Vagina (tissue), 2 donors: Measurements from ENCODE around the gene PTOV1. TPM values are rescaled to one million over a fixed set of nuclear protein-coding genes. Genes with fewer than 3 reads are reported as not detected.

Experiments used
- DNase-seq, 2 donors: peaks; one replicate each; pipeline ENCODE4 v3.0.0-alpha.2; 2017; ENCODE audit errors: extremely low spot score in 2 of 2
- H3K27ac ChIP-seq: fragments of 200-600 bp; sonication (generic); one replicate; pipeline ENCODE4 v1.5.1; 2019
- H3K27me3 ChIP-seq: fragments of 200-600 bp; sonication (generic); one replicate; pipeline ENCODE4 v1.5.1; 2019
- H3K36me3 ChIP-seq, 2 donors: fragments of 200-600 bp; sonication (generic); one replicate each; pipeline ENCODE4 v1.5.1; 2017 to 2019
- H3K4me1 ChIP-seq: fragments of 200-600 bp; sonication (generic); one replicate; pipeline ENCODE4 v1.5.1; 2019
- H3K4me3 ChIP-seq, 2 donors: fragments of 200-600 bp; sonication (generic); 1 replicate in 1 of 2; 2 replicates in 1 of 2; pipeline ENCODE4 v1.5.1; 2016 to 2019
- H3K9me3 ChIP-seq: fragments of 200-600 bp; sonication (generic); one replicate; pipeline ENCODE4 v1.5.1; 2019
- CTCF ChIP-seq, 3 experiments: fragments of 450-650 bp in 2 of 3; fragments of 200-600 bp in 1 of 3; sonication (generic) in 1 of 3; IDR thresholded peaks; one replicate each; pipeline ENCODE4 v1.5.1; 2017 to 2019; ENCODE audit warnings: antibody characterized with exemption in 3 of 3, mild to moderate bottlenecking in 2 of 3, moderate library complexity in 2 of 3
- POLR2A ChIP-seq, 2 donors: fragments of 450-650 bp; IDR thresholded peaks; one replicate each; pipeline ENCODE4 v1.6.1; 2017; ENCODE audit warnings: antibody characterized with exemption in 2 of 2, mild to moderate bottlenecking in 2 of 2, moderate library complexity in 2 of 2
- POLR2AphosphoS5 ChIP-seq, 2 donors: sonication (generic); formaldehyde crosslinking; IDR thresholded peaks; one replicate each; pipeline ENCODE4 v1.9.0; 2017; ENCODE audit warnings: antibody characterized with exemption in 2 of 2, mild to moderate bottlenecking in 2 of 2, low read depth in 1 of 2; ENCODE audit not compliant: insufficient read depth in 1 of 2
- intact Hi-C: fragments of 100-400 bp; cut with DNase I; formaldehyde crosslinking; loops from one replicate; pipeline ENCODE4 v1.15.1; 2023
- total RNA-seq: library from RNA; depleted of rRNA; stranded (reverse); fragments of >200 nt; gene quantifications from one replicate; pipeline ENCODE4 v1.2.3, GENCODE V29; 2016

The PTOV1 gene
- total RNA-seq, 1 donor from 2014 or later, result 109 TPM

GRCh38 chr19:49890349-49891311 is 39.7 kb downstream of the PTOV1 start:
- no peaks in the 10 kb centered on the region for H3K36me3 ChIP-seq
- no peak for DNase-seq
- H3K27me3 ChIP-seq, result no peaks in the 10 kb centered on the region
- no peaks in the 10 kb centered on the region for H3K9me3 ChIP-seq
- peak overlapping the region; percentile 1 for H3K27ac ChIP-seq
- peaks cover 11% of the 10 kb centered on the region for H3K4me1 ChIP-seq
- intact Hi-C loops, result no loop called here
- peak overlapping the region; percentile 26 to 37 for H3K4me3 ChIP-seq
- TF ChIP-seq POLR2A (IDR thresholded peaks at IDR 0.05) (no peak), POLR2AphosphoS5 (IDR thresholded peaks at IDR 0.05; ENCODE audit: insufficient read depth in 1 of 2, low read depth in 1 of 2) (peak in 1 of 2 donors; percentile 40), CTCF (IDR thresholded peaks at IDR 0.05) (peak in 1 of 3 experiments; percentile 1)

GRCh38 chr19:49891393-49891792 is 40.4 kb downstream of the PTOV1 start:
- no peak for TF ChIP-seq CTCF (IDR thresholded peaks at IDR 0.05)
- no peak for TF ChIP-seq POLR2A (IDR thresholded peaks at IDR 0.05)
- no peak for TF ChIP-seq POLR2AphosphoS5 (IDR thresholded peaks at IDR 0.05; ENCODE audit: insufficient read depth in 1 of 2, low read depth in 1 of 2)
- H3K4me3 ChIP-seq, result no peak overlapping the region
- intact Hi-C loops, result no loop called here
- no peaks in the 10 kb centered on the region for H3K27me3 ChIP-seq
- H3K9me3 ChIP-seq, result no peaks in the 10 kb centered on the region
- DNase-seq, result no peak
- no peaks in the 10 kb centered on the region for H3K36me3 ChIP-seq
- peaks cover 16% of the 10 kb centered on the region for H3K4me1 ChIP-seq
- no peak overlapping the region for H3K27ac ChIP-seq

GRCh38 chr19:49892716-49893115 is 41.8 kb downstream of the PTOV1 start:
- H3K36me3 ChIP-seq, result no peaks in the 10 kb centered on the region
- no peak overlapping the region for H3K4me3 ChIP-seq
- peaks cover 30% of the 10 kb centered on the region for H3K4me1 ChIP-seq
- H3K27me3 ChIP-seq, result no peaks in the 10 kb centered on the region
- H3K9me3 ChIP-seq, result no peaks in the 10 kb centered on the region
- DNase-seq, result no peak
- TF ChIP-seq CTCF (IDR thresholded peaks at IDR 0.05), result no peak
- TF ChIP-seq POLR2AphosphoS5 (IDR thresholded peaks at IDR 0.05; ENCODE audit: insufficient read depth in 1 of 2, low read depth in 1 of 2), result no peak
- TF ChIP-seq POLR2A (IDR thresholded peaks at IDR 0.05), result no peak
- intact Hi-C loops, result no loop called here
- no peak overlapping the region for H3K27ac ChIP-seq

- Histone ChIP-seq H3K36me3 (no peaks in the 10 kb centered on the region), H3K27ac (no peak overlapping the region), H3K4me3 (no peak overlapping the region), H3K9me3 (no peaks in the 10 kb centered on the region), H3K4me1 (peaks cover 37% of the 10 kb centered on the region), H3K27me3 (no peaks in the 10 kb centered on the region)
- intact Hi-C loops, result no loop called here
- no peak for DNase-seq
- TF ChIP-seq CTCF (IDR thresholded peaks at IDR 0.05) (no peak), POLR2AphosphoS5 (IDR thresholded peaks at IDR 0.05; ENCODE audit: insufficient read depth in 1 of 2, low read depth in 1 of 2) (no peak), POLR2A (IDR thresholded peaks at IDR 0.05) (no peak)
Observed at GRCh38 chr19:49894011-49894664, 43.2 kb downstream of the PTOV1 start.
